ENCODE measurements around the gene CAPN5. TPM values are rescaled to one million over a fixed set of nuclear protein-coding genes. Genes with fewer than 3 reads are reported as not detected.

Gene CAPN5
- total RNA-seq, 1 donor from 2014 or later, result 6.5 TPM

DNA sequence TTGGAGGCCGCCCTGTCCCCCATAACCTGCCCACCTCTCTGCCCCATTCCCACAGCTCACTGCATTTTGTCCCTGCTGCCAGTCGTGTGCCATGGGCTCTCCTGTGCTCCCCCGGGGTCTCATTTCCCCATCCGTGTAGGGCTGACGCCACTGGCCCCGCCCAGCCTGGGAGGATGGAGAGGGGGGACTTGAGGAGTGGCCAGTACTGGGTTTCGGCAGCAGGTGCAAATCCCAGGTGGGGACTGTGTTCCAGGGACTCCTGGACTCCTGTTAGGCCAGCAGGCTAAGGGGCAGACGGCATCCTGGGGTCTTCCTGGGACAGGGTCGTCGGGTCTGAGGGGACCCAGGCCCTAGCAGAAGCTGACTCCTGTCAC is 60.1 kb downstream of the CAPN5 start:
- TF ChIP-seq CTCF (IDR thresholded peaks at IDR 0.05), result no peak
- ATAC-seq, result peak; percentile 2
- no peaks in the 10 kb centered on the region for H3K27me3 ChIP-seq
- no peak overlapping the region for H3K27ac ChIP-seq
- intact Hi-C loops (cut with DNase I), result no loop called here
- peaks cover 20% of the 10 kb centered on the region for H3K4me1 ChIP-seq
- H3K4me3 ChIP-seq, result peak overlapping the region; percentile 30
- no peak for DNase-seq
- no peaks in the 10 kb centered on the region for H3K36me3 ChIP-seq
- H3K9me3 ChIP-seq, result no peaks in the 10 kb centered on the region

GRCh38 chr11:77127235-77127911 is 60.6 kb downstream of the CAPN5 start:
- peaks cover 20% of the 10 kb centered on the region for H3K4me1 ChIP-seq
- no peaks in the 10 kb centered on the region for H3K36me3 ChIP-seq
- H3K4me3 ChIP-seq, result peak overlapping the region; percentile 30
- no peak overlapping the region for H3K27ac ChIP-seq
- intact Hi-C loops (cut with DNase I), result no loop called here
- peak; percentile 75 for ATAC-seq
- no peaks in the 10 kb centered on the region for H3K9me3 ChIP-seq
- H3K27me3 ChIP-seq, result no peaks in the 10 kb centered on the region
- DNase-seq, result peak; percentile 78
- peak; percentile 98 for TF ChIP-seq CTCF (IDR thresholded peaks at IDR 0.05)

- Histone ChIP-seq H3K4me3 (peak within 1 kb of the TSS; percentile 30), H3K36me3 (no peaks in the 10 kb centered on the region), H3K9me3 (no peaks in the 10 kb centered on the region), H3K4me1 (peaks cover 20% of the 10 kb centered on the region), H3K27me3 (no peaks in the 10 kb centered on the region), H3K27ac (no peak within 1 kb of the TSS)
- DNase-seq (peak; percentile 73), ATAC-seq (peak; percentile 59)
- intact Hi-C loops (cut with DNase I), result no loop called here
- no peak for TF ChIP-seq CTCF (IDR thresholded peaks at IDR 0.05)
Observed at GRCh38 chr11:77127920-77128691, 61.3 kb downstream of the CAPN5 start, which contains the start of gene MYO7A. TSS of gene MYO7A (plus strand) at chr11:77128246. CDS start at chr11:77130635, 2,389 bp downstream.

DNA sequence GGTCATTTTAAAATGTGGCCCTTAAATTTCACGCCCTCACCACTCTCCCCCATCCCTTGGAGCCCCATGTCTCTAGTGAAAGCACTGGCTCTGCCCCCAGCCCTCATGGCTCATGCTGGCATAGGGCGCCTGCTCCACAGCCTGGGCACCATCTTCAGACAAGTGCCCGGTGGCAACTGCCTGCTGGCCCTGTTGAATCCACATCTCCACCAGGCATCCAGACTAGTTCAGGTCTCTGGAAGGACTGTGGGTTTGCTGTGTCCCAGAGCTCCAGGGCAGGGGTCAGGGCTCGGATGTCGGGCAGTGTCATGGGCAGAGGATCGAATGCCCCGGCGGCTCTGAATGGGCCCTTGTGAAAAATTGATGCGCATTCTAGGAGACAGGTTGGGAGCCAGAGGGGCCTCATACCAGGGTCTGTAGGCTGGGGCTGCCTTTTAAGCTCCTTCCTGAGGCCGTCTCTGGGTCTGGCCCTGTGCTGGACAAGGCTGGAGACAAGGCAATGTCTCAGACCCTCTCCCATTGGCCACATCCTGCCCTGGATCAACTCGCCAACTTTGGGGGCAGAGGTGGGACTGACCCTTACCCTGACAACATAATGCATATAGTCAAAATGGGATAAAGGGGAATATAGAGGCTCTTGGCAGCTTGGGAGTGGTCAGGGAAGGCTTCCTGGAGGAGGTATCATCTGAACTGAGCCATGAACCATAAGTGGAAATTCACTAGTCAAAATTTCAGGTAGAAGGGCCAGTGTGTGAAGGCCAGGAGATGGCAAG is 62.5 kb downstream of the CAPN5 start:
- ATAC-seq (no peak), DNase-seq (no peak)
- intact Hi-C loops (cut with DNase I), result no loop called here
- H3K36me3 ChIP-seq, result no peaks in the 10 kb centered on the region
- H3K27ac ChIP-seq, result no peak overlapping the region
- H3K9me3 ChIP-seq, result no peaks in the 10 kb centered on the region
- no peak overlapping the region for H3K4me3 ChIP-seq
- no peaks in the 10 kb centered on the region for H3K27me3 ChIP-seq
- no peak for TF ChIP-seq CTCF (IDR thresholded peaks at IDR 0.05)
- peaks cover 20% of the 10 kb centered on the region for H3K4me1 ChIP-seq

DNA sequence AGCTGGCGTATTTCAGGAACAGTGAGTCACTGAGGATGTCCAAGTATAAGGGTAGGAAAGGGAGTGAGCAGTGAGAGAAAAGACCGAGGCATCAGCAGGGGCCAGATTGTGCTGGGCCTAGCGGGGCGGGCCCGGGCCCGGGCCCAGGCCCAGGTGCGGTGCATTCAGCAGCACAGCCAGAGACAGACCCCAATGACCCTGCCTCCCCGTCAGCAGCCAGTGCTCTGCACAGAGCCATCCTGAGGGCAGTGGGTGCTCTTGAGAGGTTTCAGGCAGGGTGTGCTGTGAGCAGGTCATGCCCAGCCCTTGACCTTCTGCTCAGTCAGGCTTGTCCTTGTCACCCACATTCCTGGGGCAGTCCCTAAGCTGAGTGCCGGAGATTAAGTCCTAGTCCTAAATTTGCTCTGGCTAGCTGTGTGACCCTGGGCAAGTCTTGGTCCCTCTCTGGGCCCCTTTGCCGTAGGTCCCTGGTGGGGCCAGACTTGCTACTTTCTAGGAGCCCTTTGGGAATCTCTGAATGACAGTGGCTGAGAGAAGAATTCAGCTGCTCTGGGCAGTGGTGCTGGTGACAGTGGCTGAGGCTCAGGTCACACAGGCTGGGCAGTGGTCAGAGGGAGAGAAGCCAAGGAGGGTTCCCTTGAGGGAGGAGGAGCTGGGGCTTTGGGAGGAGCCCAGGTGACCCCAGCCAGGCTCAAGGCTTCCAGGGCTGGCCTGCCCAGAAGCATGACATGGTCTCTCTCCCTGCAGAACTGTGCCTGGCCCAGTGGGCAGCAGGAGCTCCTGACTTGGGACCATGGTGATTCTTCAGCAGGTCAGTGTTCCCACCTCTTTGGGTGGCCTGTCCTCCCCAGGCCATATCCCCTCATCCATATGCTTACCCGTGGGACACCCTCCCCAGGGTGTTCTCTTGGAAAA is 63.3 kb downstream of the CAPN5 start:
- no peak for DNase-seq
- no peak for ATAC-seq
- H3K36me3 ChIP-seq, result no peaks in the 10 kb centered on the region
- H3K4me1 ChIP-seq, result peaks cover 20% of the 10 kb centered on the region
- no peak overlapping the region for H3K27ac ChIP-seq
- intact Hi-C loops (cut with DNase I), result no loop called here
- no peak overlapping the region for H3K4me3 ChIP-seq
- H3K27me3 ChIP-seq, result no peaks in the 10 kb centered on the region
- no peak for TF ChIP-seq CTCF (IDR thresholded peaks at IDR 0.05)
- no peaks in the 10 kb centered on the region for H3K9me3 ChIP-seq
